Hepatocyte (in vitro differentiated cells): Measurements from ENCODE around the gene AGAP1. TPM values are rescaled to one million over a fixed set of nuclear protein-coding genes. Genes with fewer than 3 reads are reported as not detected.

Source experiments
- DNase-seq: peaks from one replicate; pipeline ENCODE4 v3.0.0-alpha.2; 2016; ENCODE audit warnings: low spot score
- H2AFZ ChIP-seq: fragments of 200-600 bp; sonication (generic); 2 replicates; pipeline ENCODE4 v1.6.0; 2016; ENCODE audit warnings: antibody characterized with exemption, mild to moderate bottlenecking
- H3K27ac ChIP-seq: fragments of 200-600 bp; sonication (generic); 2 replicates; pipeline ENCODE4 v1.5.1; 2016; ENCODE audit warnings: mild to moderate bottlenecking
- H3K27me3 ChIP-seq: fragments of 200-600 bp; sonication (generic); 2 replicates; pipeline ENCODE4 v1.6.1; 2016
- H3K36me3 ChIP-seq: fragments of 200-600 bp; sonication (generic); replicated peaks from 2 replicates; pipeline ENCODE4 v1.5.1; 2016; ENCODE audit warnings: low read depth; ENCODE audit not compliant: insufficient read depth
- H3K4me1 ChIP-seq: fragments of 200-600 bp; sonication (generic); 2 replicates; pipeline ENCODE4 v1.5.1; 2016; ENCODE audit warnings: mild to moderate bottlenecking, moderate library complexity; ENCODE audit not compliant: insufficient read depth
- H3K4me2 ChIP-seq: fragments of 200-600 bp; sonication (generic); 2 replicates; pipeline ENCODE4 v1.6.0; 2016
- H3K4me3 ChIP-seq: fragments of 200-600 bp; sonication (generic); 2 replicates; pipeline ENCODE4 v1.5.1; 2016; ENCODE audit warnings: mild to moderate bottlenecking
- H3K79me2 ChIP-seq: fragments of 200-600 bp; sonication (generic); 2 replicates; pipeline ENCODE4 v1.6.0; 2017; ENCODE audit warnings: mild to moderate bottlenecking
- H3K9me2 ChIP-seq: fragments of 200-600 bp; sonication (generic); replicated peaks from 2 replicates; pipeline ENCODE4 v1.6.0; 2017; ENCODE audit warnings: mild to moderate bottlenecking; ENCODE audit not compliant: insufficient read depth
- H3K9me3 ChIP-seq: fragments of 200-600 bp; sonication (generic); 2 replicates; pipeline ENCODE4 v1.5.1; 2016; ENCODE audit warnings: low read depth, mild to moderate bottlenecking
- H4K20me1 ChIP-seq: fragments of 200-600 bp; sonication (generic); 2 replicates; pipeline ENCODE4 v1.6.0; 2016; ENCODE audit warnings: mild to moderate bottlenecking; ENCODE audit not compliant: insufficient read depth, poor library complexity, severe bottlenecking
- EZH2 ChIP-seq: fragments of 200-600 bp; sonication (generic); IDR thresholded peaks from 2 replicates; pipeline ENCODE4 v1.6.1; 2016; ENCODE audit warnings: antibody characterized with exemption, mild to moderate bottlenecking, borderline replicate concordance
- EZH2phosphoT487 ChIP-seq: fragments of 200-600 bp; sonication (generic); IDR thresholded peaks from one replicate; pipeline ENCODE4 v1.6.1; 2018; ENCODE audit warnings: antibody characterized with exemption, mild to moderate bottlenecking, low read depth, moderate library complexity; ENCODE audit not compliant: unreplicated experiment, severe bottlenecking
- WGBS: methylation state at CpG from one replicate; pipeline ENCODE4 v1.1.6; 2016; ENCODE audit warnings: low lambda C conversion rate; ENCODE audit errors: missing lambda C conversion rate; 5-methylcytosine and 5-hydroxymethylcytosine counted together
- polyA plus RNA-seq: library from polyadenylated mRNA; unstranded; fragments of >200 nt; fragmentation: Nextera tagmentation; extraction: Ambion mirVana; gene quantifications from 2 replicates; pipeline ENCODE4 v1.2.1, GENCODE V29; 2016
- total RNA-seq: library from RNA; depleted of rRNA; stranded (reverse); fragments of >200 nt; gene quantifications from 2 replicates; pipeline ENCODE4 v1.2.3, GENCODE V29; 2014
- TF ChIP-seq, protein P1 (sequence below): fragments of 200-600 bp; sonication (generic); IDR thresholded peaks from 2 replicates; pipeline ENCODE4 v1.5.1; 2016; ENCODE audit warnings: antibody characterized with exemption, mild to moderate bottlenecking; ENCODE audit not compliant: poor library complexity

The AGAP1 gene
- total and polyA plus RNA-seq, 2 experiments from 2014 or later, result 12.1 to 20.0 TPM

DNA sequence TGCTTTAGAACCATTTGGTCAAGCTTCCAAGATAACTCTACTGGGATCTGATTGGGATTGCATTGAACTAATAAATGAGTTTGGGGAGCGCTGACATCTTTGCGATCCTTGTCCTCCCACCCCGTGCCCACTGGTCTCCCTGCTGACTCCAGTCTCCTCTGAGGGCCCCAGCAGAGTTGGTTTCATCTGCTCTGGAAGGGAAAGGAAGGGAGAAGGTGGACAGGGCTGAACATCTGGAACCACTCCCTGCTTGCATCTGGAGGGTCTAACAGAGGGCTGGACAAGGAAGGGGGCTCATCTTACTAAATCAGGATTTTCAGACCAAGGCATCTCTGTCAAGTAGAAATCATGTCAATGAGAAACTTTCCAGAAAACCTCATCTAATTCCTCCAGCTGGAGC is 661.6 kb downstream of the AGAP1 start:
- Histone ChIP-seq H3K4me2 (no peak overlapping the region), H3K4me1 (no peaks in the 10 kb centered on the region), H2AFZ (no peak overlapping the region), H3K9me2 (no peaks in the 10 kb centered on the region), H3K4me3 (no peak overlapping the region), H3K9me3 (no peaks in the 10 kb centered on the region), H3K27me3 (peaks cover 43% of the 10 kb centered on the region), H3K27ac (no peak overlapping the region), H3K36me3 (no peaks in the 10 kb centered on the region), H3K79me2 (no peaks in the 10 kb centered on the region), H4K20me1 (no peaks in the 10 kb centered on the region)
- no peak for TF ChIP-seq EZH2phosphoT487
- no peak for TF ChIP-seq EZH2
- DNase-seq, result no peak
- WGBS, result 75% methylated on average over 3 of the region's 3 CpGs

DNA sequence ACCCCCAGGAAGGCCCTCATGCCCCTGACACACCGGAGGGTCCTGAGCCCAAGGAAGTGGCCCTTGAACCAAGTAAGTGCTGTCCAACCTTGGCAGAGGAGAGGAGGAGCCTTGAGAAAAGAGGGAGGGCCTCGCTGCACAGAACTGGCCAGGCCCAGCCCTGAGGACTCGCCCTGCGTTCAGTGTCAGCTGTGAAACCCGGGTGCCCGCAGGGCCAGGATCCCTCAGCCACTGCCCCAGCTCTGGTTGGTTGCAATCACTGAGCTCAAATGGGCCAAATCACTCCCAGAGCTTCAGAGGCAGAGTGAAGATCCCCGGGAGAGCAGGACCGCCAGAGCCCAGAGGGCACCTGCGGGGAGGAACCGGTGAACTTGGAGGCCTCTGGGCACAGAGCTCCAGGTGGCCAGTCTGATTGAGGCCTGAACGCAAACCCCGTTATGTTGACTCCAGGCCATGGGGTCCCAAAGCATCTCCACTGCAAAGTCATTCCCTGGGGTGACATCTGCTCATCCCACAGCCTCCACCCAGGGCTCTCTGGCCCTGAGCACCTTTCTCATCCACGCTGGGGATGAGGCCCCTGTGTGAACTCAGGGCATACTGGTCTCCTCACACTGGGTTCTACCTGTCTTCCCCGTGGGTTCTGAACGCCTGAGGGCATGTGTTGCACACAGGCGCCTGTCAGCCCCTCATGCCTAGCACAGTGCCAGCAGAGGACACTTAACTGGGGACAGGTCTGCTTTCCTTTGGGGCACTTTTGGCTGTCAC is 662.4 kb downstream of the AGAP1 start:
- no peaks in the 10 kb centered on the region for H3K9me3 ChIP-seq
- no peak overlapping the region for H3K27ac ChIP-seq
- no peaks in the 10 kb centered on the region for H3K9me2 ChIP-seq
- no peak for DNase-seq
- no peaks in the 10 kb centered on the region for H3K79me2 ChIP-seq
- H3K27me3 ChIP-seq, result peaks cover 52% of the 10 kb centered on the region
- H3K36me3 ChIP-seq, result no peaks in the 10 kb centered on the region
- H3K4me3 ChIP-seq, result no peak overlapping the region
- 84% methylated on average over 16 of the region's 16 CpGs for whole genome bisulfite sequencing
- H3K4me1 ChIP-seq, result no peaks in the 10 kb centered on the region
- no peak for TF ChIP-seq EZH2phosphoT487
- no peaks in the 10 kb centered on the region for H4K20me1 ChIP-seq
- no peak overlapping the region for H3K4me2 ChIP-seq
- H2AFZ ChIP-seq, result no peak overlapping the region

DNA sequence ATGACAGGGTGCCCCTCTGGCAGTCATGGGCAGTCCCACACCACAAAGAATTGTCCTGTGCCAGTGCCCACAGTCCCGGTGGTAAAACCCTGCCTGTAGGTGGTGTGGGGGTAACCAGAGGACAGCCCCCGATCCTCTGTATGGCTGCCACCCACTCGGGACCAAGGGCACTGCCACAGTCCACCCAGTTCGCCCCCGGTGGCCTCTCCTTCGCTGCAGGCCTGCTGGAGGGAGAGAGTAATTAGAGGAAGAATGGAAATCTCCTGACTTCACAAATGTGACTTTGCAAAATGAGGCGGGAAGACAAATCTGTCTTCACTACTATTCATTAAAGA is 663.0 kb downstream of the AGAP1 start:
- Histone ChIP-seq H3K27me3 (peaks cover 58% of the 10 kb centered on the region), H2AFZ (no peak overlapping the region), H3K27ac (no peak overlapping the region), H3K4me2 (no peak overlapping the region), H3K79me2 (no peaks in the 10 kb centered on the region), H3K4me3 (no peak overlapping the region), H4K20me1 (no peaks in the 10 kb centered on the region), H3K9me3 (no peaks in the 10 kb centered on the region), H3K4me1 (no peaks in the 10 kb centered on the region), H3K9me2 (no peaks in the 10 kb centered on the region), H3K36me3 (no peaks in the 10 kb centered on the region)
- DNase-seq, result no peak
- WGBS, result 90% methylated on average over 7 of the region's 7 CpGs
- TF ChIP-seq EZH2phosphoT487 (no peak), EZH2 (no peak)
- TF ChIP-seq, protein P1, sequence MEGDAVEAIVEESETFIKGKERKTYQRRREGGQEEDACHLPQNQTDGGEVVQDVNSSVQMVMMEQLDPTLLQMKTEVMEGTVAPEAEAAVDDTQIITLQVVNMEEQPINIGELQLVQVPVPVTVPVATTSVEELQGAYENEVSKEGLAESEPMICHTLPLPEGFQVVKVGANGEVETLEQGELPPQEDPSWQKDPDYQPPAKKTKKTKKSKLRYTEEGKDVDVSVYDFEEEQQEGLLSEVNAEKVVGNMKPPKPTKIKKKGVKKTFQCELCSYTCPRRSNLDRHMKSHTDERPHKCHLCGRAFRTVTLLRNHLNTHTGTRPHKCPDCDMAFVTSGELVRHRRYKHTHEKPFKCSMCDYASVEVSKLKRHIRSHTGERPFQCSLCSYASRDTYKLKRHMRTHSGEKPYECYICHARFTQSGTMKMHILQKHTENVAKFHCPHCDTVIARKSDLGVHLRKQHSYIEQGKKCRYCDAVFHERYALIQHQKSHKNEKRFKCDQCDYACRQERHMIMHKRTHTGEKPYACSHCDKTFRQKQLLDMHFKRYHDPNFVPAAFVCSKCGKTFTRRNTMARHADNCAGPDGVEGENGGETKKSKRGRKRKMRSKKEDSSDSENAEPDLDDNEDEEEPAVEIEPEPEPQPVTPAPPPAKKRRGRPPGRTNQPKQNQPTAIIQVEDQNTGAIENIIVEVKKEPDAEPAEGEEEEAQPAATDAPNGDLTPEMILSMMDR, result no peak

DNA sequence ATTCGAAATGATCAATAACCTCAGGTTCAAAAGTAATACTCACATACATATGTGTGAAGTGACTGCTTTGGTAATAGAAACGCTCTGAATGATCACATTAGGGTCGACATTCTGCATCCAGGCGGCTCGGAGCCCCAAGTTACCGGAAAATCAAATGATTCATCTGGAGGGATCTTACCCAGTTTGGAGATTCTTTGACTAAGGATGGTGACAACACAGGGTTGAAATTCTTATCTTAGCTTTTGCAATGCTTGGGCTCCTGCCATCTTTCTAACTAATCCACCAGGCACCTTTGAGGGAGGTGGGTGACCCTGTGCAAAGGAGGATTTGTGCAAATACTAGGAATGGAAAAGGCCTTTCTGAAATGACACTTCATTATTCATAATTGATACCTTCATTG is 663.5 kb downstream of the AGAP1 start:
- Histone ChIP-seq H2AFZ (no peak overlapping the region), H3K36me3 (no peaks in the 10 kb centered on the region), H3K4me1 (no peaks in the 10 kb centered on the region), H3K9me3 (no peaks in the 10 kb centered on the region), H3K4me2 (no peak overlapping the region), H4K20me1 (no peaks in the 10 kb centered on the region), H3K4me3 (no peak overlapping the region), H3K79me2 (no peaks in the 10 kb centered on the region), H3K27me3 (peaks cover 63% of the 10 kb centered on the region), H3K9me2 (no peaks in the 10 kb centered on the region), H3K27ac (no peak overlapping the region)
- no peak for DNase-seq
- 82% methylated on average over 6 of the region's 6 CpGs for WGBS
- TF ChIP-seq EZH2 (no peak), EZH2phosphoT487 (no peak)
- TF ChIP-seq, protein P1, result no peak
